Forelimb muscle (tissue), 1 donor: ENCODE measurements around the gene TLN1. TPM values are rescaled to one million over a fixed set of nuclear protein-coding genes. Genes with fewer than 3 reads are reported as not detected.

Experiments used
- DNase-seq: peaks from one replicate; pipeline ENCODE4 v3.0.0-alpha.2; 2013; ENCODE audit warnings: low read depth
- polyA plus RNA-seq: library from polyadenylated mRNA; unstranded; fragments of 120-200 nt; gene quantifications from one replicate; pipeline ENCODE4 v1.2.1, GENCODE V29; 2013; ENCODE audit not compliant: insufficient read length

TLN1 gene
- polyA plus RNA-seq, 1 donor = 87.7 TPM

- no peak for DNase-seq
Measured at GRCh38 chr9:35755071-35755470, 23.1 kb upstream of the TLN1 start.

- no peak for DNase-seq
Measured at GRCh38 chr9:35754264-35754663, 22.3 kb upstream of the TLN1 start, which contains the start of gene MSMP. Gene MSMP, minus strand, starts transcription at chr9:35754276. Its CDS starts 147 bp downstream, at chr9:35754129.

- no peak for DNase-seq
Measured at GRCh38 chr9:35753466-35753865, 21.5 kb upstream of the TLN1 start.

GRCh38 chr9:35750256-35750531 is 18.2 kb upstream of the TLN1 start:
- no peak for DNase-seq

GRCh38 chr9:35749515-35750255 is 17.7 kb upstream of the TLN1 start:
- DNase-seq = no peak

- no peak for DNase-seq
Measured at GRCh38 chr9:35748858-35749514, 17.0 kb upstream of the TLN1 start, which contains the start of the genes GBA2 and RGP1. Gene GBA2, minus strand, starts transcription at chr9:35749228. Its CDS starts 524 bp downstream, at chr9:35748704. Gene RGP1, plus strand, starts transcription at chr9:35749287. Its CDS starts 469 bp downstream, at chr9:35749756.

GRCh38 chr9:35748242-35748857 is 16.4 kb upstream of the TLN1 start:
- no peak for DNase-seq

GRCh38 chr9:35746583-35746982 is 14.6 kb upstream of the TLN1 start:
- DNase-seq = no peak

- DNase-seq = no peak
Measured at GRCh38 chr9:35745569-35745968, 13.6 kb upstream of the TLN1 start.

GRCh38 chr9:35743880-35744518 is 12.0 kb upstream of the TLN1 start:
- DNase-seq = no peak

GRCh38 chr9:35743452-35743851 is 11.5 kb upstream of the TLN1 start:
- no peak for DNase-seq

GRCh38 chr9:35741740-35742139 is 9.7 kb upstream of the TLN1 start:
- no peak for DNase-seq

GRCh38 chr9:35740243-35740642 is 8.2 kb upstream of the TLN1 start:
- no peak for DNase-seq

- DNase-seq = no peak
Measured at GRCh38 chr9:35738924-35739323, 6.9 kb upstream of the TLN1 start.

GRCh38 chr9:35738186-35738585 is 6.2 kb upstream of the TLN1 start:
- DNase-seq = no peak

- DNase-seq = no peak
Measured at GRCh38 chr9:35737143-35737542, 5.1 kb upstream of the TLN1 start.

GRCh38 chr9:35736201-35736633 is 4.2 kb upstream of the TLN1 start:
- DNase-seq = no peak

GRCh38 chr9:35734096-35734495 is 2.1 kb upstream of the TLN1 start:
- no peak for DNase-seq

GRCh38 chr9:35732800-35733541 is 976 bp upstream of the TLN1 start:
- no peak for DNase-seq

- DNase-seq = no peak
Measured at GRCh38 chr9:35731415-35732184, 395 bp downstream of the TLN1 start.

- no peak for DNase-seq
Measured at GRCh38 chr9:35730486-35730854, 1.5 kb downstream of the TLN1 start.
